CD4-positive, alpha-beta T cell treated with Interleukin-4 for 1 hour (primary cell): ENCODE results near the gene FLNB.

Experiments used
- DNase-seq, 2 donors: peaks; one replicate each; pipeline ENCODE4 v3.0.0-alpha.2; 2020 to 2022

Gene FLNB

GRCh38 chr3:58084788-58085543, 76.7 kb downstream of the FLNB start:
- DNase-seq = no peak

- no peak for DNase-seq
Measured at GRCh38 chr3:58085616-58086015, 77.4 kb downstream of the FLNB start.

- DNase-seq = no peak
Measured at GRCh38 chr3:58088501-58088900, 80.3 kb downstream of the FLNB start.

DNA sequence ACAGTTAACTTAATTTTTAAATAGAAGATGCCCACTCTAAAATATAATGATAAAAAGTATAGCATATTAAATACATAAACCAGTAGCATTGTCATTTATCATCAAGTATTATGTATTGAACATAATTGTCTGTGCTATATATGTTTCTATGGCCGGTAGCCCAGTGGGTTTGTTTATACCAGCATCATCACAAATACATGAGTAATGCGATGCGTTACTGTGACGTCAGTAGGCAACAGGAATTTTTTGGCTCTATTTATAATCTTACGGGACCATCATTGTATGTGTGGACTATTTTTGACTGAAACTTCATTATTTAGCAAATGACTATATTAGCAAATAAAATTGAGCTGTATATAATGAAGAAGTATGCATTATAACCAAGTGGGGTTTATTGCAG, 82.1 kb downstream of the FLNB start:
- DNase-seq = no peak

- DNase-seq = no peak
Measured at GRCh38 chr3:58092521-58092920, 84.3 kb downstream of the FLNB start.

- DNase-seq = no peak
Measured at GRCh38 chr3:58093574-58094195, 85.5 kb downstream of the FLNB start.

GRCh38 chr3:58094657-58095056, 86.4 kb downstream of the FLNB start:
- DNase-seq = no peak

GRCh38 chr3:58095603-58096138, 87.4 kb downstream of the FLNB start:
- DNase-seq = no peak

DNA sequence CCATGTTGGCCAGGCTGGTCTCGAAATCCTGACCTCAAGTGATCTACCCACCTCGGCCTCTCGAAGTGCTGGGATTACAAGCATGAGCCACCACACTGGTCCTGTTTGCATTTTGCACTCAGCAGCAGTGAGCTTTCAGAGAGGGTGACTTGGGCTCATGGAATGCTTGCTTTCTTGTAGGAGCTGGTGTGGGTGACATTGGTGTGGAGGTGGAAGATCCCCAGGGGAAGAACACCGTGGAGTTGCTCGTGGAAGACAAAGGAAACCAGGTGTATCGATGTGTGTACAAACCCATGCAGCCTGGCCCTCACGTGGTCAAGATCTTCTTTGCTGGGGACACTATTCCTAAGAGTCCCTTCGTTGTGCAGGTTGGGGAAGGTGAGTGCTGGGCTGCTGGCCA, 90.3 kb downstream of the FLNB start:
- DNase-seq = no peak

GRCh38 chr3:58099865-58100264, 91.6 kb downstream of the FLNB start:
- no peak for DNase-seq

GRCh38 chr3:58101499-58102389, 93.5 kb downstream of the FLNB start:
- no peak for DNase-seq

- no peak for DNase-seq
Measured at GRCh38 chr3:58102390-58102750, 94.1 kb downstream of the FLNB start.

DNA sequence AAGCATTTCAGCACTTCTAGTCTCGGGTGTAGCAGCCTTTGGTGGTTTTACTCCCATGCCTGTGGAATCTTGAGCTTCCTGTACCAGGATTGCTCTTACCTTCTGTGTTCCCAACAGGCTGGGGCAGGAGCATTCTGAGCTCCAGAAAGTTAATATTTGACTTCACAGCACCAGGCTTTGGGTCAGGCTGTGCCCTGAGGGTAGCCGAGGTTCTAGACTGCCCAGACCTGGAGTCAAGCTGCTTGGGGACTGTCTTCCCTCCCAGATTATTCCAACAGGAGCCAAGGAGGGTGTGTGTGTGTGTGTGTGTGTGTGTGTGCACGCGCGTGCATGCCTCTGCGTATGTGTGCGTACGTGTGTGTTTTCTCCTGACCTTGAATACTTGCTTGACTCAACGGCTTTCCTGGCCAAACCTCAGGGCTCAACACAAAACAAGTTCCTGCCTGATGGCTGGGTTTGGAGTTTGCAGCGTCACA, 94.8 kb downstream of the FLNB start:
- no peak for DNase-seq

GRCh38 chr3:58104151-58104550, 95.9 kb downstream of the FLNB start:
- no peak for DNase-seq

GRCh38 chr3:58104712-58105111, 96.5 kb downstream of the FLNB start:
- no peak for DNase-seq

GRCh38 chr3:58105196-58105595, 97.0 kb downstream of the FLNB start:
- no peak for DNase-seq

DNA sequence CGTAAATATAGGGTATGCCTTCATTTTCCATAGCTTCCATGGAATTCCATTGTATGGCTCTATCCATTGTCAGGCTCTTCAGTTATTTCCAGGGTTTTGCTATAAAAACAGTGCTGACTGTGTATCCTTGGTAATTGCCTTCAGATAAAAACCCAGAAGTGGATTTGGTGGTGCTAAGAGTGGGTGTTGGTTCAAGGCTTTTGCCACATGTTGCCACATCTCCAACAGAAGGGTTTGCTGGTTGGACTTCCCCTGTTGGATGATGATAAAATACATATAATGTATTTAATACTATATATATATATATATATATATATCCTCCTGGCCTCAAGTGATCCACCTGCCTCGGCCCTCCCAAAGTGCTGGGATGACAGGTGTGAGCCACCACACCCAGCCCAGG, 97.8 kb downstream of the FLNB start:
- DNase-seq = no peak

- no peak for DNase-seq
Measured at GRCh38 chr3:58106640-58107039, 98.4 kb downstream of the FLNB start.

DNA sequence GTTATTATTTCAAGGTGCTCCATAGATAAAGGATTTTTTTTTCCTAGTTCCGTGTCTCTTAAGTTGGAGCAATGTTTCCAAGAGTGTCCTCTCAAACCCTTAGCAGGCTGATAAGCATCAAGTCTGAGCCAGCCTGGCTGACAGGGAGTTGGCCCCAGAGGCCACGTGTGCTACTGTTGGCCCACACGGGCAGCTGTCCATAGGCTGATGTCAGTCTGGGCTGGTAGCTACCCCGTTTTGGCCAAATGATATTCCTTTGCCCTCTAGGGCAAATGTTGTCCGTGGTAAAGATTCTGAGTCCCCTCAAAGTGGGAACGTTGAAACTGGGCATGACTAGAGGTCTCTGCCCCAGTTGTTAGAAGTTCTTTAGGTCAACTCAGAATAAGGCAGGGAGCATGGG, 99.4 kb downstream of the FLNB start:
- DNase-seq = no peak

DNA sequence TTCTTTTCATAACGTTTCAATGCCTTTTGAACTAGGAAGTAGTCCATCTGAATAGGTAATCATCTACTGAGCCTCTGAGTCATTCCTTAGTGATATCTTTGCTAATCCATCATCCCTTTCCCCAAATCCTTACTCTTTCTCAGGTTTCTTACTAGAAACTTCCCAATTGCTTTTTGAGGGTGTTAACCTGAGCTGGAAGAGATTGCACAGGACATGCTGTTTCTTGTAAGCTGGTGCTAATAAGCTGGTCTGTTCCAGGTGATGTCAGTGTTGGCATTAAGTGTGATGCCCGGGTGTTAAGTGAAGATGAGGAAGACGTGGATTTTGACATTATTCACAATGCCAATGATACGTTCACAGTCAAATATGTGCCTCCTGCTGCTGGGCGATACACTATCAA, 101.5 kb downstream of the FLNB start:
- no peak for DNase-seq

DNA sequence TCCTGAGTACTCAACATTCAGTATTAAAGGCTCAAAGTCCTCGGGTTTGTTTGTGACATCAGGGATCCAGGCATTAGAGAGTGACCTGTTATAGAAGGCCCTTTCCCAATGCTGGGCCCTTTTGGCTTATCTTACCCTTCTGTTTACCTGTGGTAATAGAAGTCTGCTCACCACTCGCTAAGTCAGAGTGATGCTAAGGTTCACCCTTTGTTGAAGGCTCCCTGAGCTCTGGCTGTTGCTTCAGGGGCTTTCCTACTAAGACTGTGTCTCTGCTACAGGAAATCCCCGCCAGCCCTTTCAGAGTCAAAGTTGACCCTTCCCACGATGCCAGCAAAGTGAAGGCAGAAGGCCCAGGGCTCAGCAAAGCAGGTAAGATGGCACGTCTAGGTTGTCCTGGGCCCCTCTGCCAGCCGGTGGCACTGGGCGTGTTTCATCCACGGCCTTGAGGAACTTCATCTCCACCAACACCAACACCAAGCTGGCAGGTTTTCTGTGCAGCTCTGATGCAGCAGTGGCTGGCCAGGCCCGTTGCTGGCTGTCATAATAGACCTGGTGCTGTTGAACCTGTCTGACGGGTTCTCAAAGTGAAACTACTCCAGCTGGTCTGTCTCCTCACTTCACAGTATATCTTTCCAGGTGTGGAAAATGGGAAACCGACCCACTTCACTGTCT, 103.4 kb downstream of the FLNB start:
- DNase-seq = peak; percentile 15

DNA sequence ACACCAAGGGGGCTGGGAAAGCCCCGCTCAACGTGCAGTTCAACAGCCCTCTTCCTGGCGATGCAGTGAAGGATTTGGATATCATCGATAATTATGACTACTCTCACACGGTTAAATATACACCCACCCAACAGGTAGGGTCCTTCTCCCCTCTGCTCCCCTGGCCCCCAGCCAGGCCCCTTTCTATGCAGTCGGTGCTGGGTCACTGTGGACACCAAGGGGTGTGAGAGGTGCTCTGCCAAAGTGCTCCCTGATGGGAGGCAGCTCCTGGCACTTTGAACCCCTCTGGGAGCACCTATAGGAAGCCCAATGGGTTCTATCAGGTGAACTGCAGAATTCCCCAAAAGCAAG, 103.9 kb downstream of the FLNB start:
- no peak for DNase-seq

DNA sequence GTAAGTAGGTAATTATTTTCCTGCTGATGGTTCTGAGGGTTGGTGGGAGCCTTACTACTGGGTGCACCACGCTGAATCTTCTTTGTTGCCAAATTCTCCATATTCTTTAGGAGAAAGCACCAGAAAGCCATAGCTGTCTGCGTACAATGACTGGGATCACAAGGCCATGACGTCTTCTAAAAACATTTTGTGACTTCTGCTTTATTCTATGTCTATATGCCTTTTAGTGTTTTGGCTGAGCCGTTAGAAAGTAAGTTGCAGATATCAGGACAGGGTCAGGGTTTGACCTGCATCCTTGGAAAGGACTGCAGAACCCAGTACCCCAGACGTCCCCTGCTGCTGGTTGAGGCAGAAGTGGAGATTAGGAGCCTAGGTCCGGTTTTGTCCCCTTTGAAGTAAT, 107.0 kb downstream of the FLNB start:
- DNase-seq = no peak
